ENCODE results near the gene ATP1A4. TPM values are rescaled to one million over a fixed set of nuclear protein-coding genes. Genes with fewer than 3 reads are reported as not detected.

ATP1A4 gene
- total and polyA plus RNA-seq, 2 of the 8 experiments (the other 6 are each of a cell fraction or from before 2014, with no cell fraction given) = 0.48 to 0.61 TPM

GRCh38 chr1:160164121-160164520 is 12.7 kb downstream of the ATP1A4 start:
- FAIRE-seq (no peak), DNase-seq (ENCODE audit: low read depth in 1 of 2, low spot score in 2 of 2) (no peak)
- Histone ChIP-seq H3K9me3 (ENCODE audit: insufficient read depth in 2 of 2, low read depth in 1 of 2, low read length in 1 of 2) (no peaks in the 10 kb centered on the region), H3K9ac (replicated peaks in 1 of 4; ENCODE audit: extremely low read depth in 1 of 4, low read depth in 3 of 4, low read length in 3 of 4) (no peak overlapping the region), H4K8ac (ENCODE audit: extremely low read depth, insufficient read depth, low read length) (no peak overlapping the region), H3K27me3 (replicated peaks in 1 of 4; ENCODE audit: control insufficient read depth in 3 of 4, extremely low read depth in 1 of 4, insufficient read depth in 3 of 4, low read length in 3 of 4) (no peaks in the 10 kb centered on the region; a peak in 1 of 7 replicates), H3K79me1 (ENCODE audit: low read depth, low read length) (no peaks in the 10 kb centered on the region), H4K91ac (replicated peaks; ENCODE audit: insufficient read length, low read length) (no peak overlapping the region), H4K5ac (ENCODE audit: insufficient read length, low read depth, low read length) (no peak overlapping the region), H3K4me2 (ENCODE audit: insufficient read depth in 1 of 2, low read depth in 2 of 2, low read length in 2 of 2) (no peak overlapping the region), H3K56ac (replicated peaks; ENCODE audit: insufficient read length, low read depth, low read length) (no peak overlapping the region), H3K79me2 (ENCODE audit: control insufficient read depth in 1 of 2, insufficient read depth in 2 of 2, low read length in 2 of 2) (no peaks in the 10 kb centered on the region), H3K18ac (ENCODE audit: extremely low read depth, low read length) (no peak overlapping the region), H2BK15ac (ENCODE audit: low read length) (no peak overlapping the region), H3K4ac (replicated peaks; ENCODE audit: insufficient read length, low read depth, low read length) (no peak overlapping the region), H4K20me1 (replicated peaks in 1 of 2; ENCODE audit: control insufficient read depth in 1 of 2, insufficient read depth in 2 of 2, low read length in 2 of 2) (no peaks in the 10 kb centered on the region), H3K23ac (ENCODE audit: insufficient read length) (no peak overlapping the region), H3K4me1 (replicated peaks in 1 of 4; ENCODE audit: control insufficient read depth in 3 of 4, insufficient read depth in 4 of 4, low read length in 3 of 4) (peaks cover 3 to 12% (median 6%) of the 10 kb centered on the region in 4 experiments; a peak in 5 of 7 replicates), H2AK5ac (ENCODE audit: low read depth, low read length) (no peak overlapping the region; the same call in 1 of the 2 replicates), H3K23me2 (ENCODE audit: low read depth, low read length) (no peaks in the 10 kb centered on the region; the same call in 1 of the 2 replicates), H2BK12ac (ENCODE audit: low read depth, low read length) (peak overlapping the region; percentile 87; the same call in 1 of the 2 replicates), H3K14ac (ENCODE audit: insufficient read length) (no peak overlapping the region), H3K4me3 (ENCODE audit: extremely low read depth in 1 of 4, insufficient read depth in 2 of 4, low read depth in 3 of 4, low read length in 4 of 4) (no peak overlapping the region), H2BK120ac (replicated peaks; ENCODE audit: low read depth, low read length) (no peak overlapping the region), H2BK5ac (ENCODE audit: low read depth, low read length) (peak overlapping the region; percentile 29; the same call in 1 of the 2 replicates), H2BK20ac (ENCODE audit: low read length) (no peak overlapping the region; the same call in 1 of the 2 replicates), H3K36me3 (ENCODE audit: control insufficient read depth in 2 of 4, insufficient read depth in 4 of 4, low read length in 3 of 4) (no peaks in the 10 kb centered on the region), H3K27ac (ENCODE audit: low read depth, low read length) (no peak overlapping the region), H2AFZ (ENCODE audit: low read length) (no peak overlapping the region)
- WGBS, 2 experiments (ENCODE audit: extremely low coverage in 1 of 2, insufficient coverage in 1 of 2, insufficient read length in 1 of 2, insufficient replicate concordance in 2 of 2, low coverage in 1 of 2, low lambda C conversion rate in 2 of 2, missing lambda C conversion rate in 1 of 2) = 96% methylated on average over 10 of the region's 10 CpGs; no CpG with 5 or more reads in 1 of the 2 experiments
- ChIA-PET CTCF (ENCODE audit: partially characterized antibody) (interaction anchor here (0.7 to 18.4 kb wide), 9 partner anchors 13 to 128 kb away, joined by 3 to 257 read pairs (median 23); partner anchors contain the start of genes ATP1A4 and PEA15), POLR2A (ENCODE audit: partially characterized antibody) (interaction anchor here (1.4 kb wide), 1 partner anchor 78 kb away, joined by 3 read pairs; no protein-coding TSS in a partner anchor)
- TF ChIP-seq EP300 (IDR thresholded peaks at IDR 0.05; ENCODE audit: borderline replicate concordance in 1 of 2, low read depth in 2 of 2, low read length in 2 of 2) (no peak), POU5F1 (IDR thresholded peaks at IDR 0.05; ENCODE audit: low read depth, low read length) (no peak), MAFK (IDR thresholded peaks at IDR 0.05; ENCODE audit: low read depth, low read length) (no peak), BACH1 (IDR thresholded peaks at IDR 0.05; ENCODE audit: low read length) (no peak), POLR2A (IDR thresholded peaks at IDR 0.05; ENCODE audit: control extremely low read depth in 1 of 2, low read depth in 2 of 2, low read length in 2 of 2) (no peak), BCL11A (IDR thresholded peaks at IDR 0.05; ENCODE audit: low read depth in 2 of 2, low read length in 2 of 2) (no peak), GTF2F1 (IDR thresholded peaks at IDR 0.05; ENCODE audit: borderline replicate concordance, low read depth, low read length) (no peak), JUND (IDR thresholded peaks at IDR 0.05; ENCODE audit: low read length) (no peak), SP1 (IDR thresholded peaks at IDR 0.05; ENCODE audit: low read depth, low read length) (no peak), FOSL1 (IDR thresholded peaks at IDR 0.05; ENCODE audit: insufficient read depth, low read depth, low read length) (no peak)
